ENCODE data around the gene SLX9.
A peak's percentile ranks its signal among the peaks of the same experiment; 100 is the strongest.

SLX9 gene

DNA sequence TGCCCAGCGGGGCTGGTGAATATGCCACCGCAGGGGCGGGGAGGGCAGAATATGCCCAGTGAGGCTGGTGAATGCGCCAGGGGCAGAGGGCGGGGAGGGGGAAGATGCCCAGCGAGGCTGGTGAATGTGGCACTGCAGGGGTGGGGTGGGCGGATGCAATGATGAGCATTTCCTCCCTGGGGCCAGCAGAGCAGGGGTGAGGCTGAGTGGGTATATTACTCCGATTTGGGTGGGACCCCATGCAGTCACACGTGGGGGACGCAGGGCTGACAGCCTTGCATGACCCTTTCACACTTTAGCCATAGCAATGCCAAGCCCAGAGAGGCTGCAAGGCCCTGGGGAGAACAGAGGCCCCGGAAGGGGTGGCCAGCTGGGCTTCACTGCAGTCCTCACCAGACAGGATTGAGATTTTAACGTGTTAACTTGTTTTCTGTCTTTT lies 9.3 kb upstream of the SLX9 start:
- DNase-seq (ENCODE audit: low read depth) = no peak

GRCh38 chr21:44931137-44931500 lies 8.7 kb upstream of the SLX9 start:
- DNase-seq (ENCODE audit: low read depth) = no peak

- DNase-seq (ENCODE audit: low read depth) = no peak
Observed at GRCh38 chr21:44931501-44932407, 8.1 kb upstream of the SLX9 start.

- DNase-seq (ENCODE audit: low read depth) = peak; percentile 59
Observed at GRCh38 chr21:44932408-44933181, 7.2 kb upstream of the SLX9 start.

- DNase-seq (ENCODE audit: low read depth) = no peak
Observed at GRCh38 chr21:44933199-44933917, 6.5 kb upstream of the SLX9 start.

GRCh38 chr21:44933918-44934260 lies 5.9 kb upstream of the SLX9 start:
- DNase-seq (ENCODE audit: low read depth) = no peak

DNA sequence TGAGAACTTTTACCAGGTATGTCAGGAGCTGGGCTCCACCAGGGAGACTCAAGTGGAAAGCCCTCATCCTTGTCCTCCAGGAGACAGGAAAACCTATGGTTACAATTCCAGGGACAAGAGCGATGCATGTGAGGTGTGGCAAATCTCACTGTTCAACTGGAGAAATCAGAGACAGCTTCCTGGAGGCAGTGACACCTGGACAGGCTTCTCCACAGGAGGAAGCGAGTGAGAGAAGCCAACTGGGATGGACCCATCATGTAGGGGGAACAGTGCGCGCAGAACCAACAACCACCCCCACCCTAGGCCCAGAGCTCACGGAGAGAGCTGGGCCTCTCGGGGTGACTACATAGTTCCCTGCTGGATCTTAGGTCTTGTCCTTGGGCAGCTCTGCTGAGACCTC lies 5.6 kb upstream of the SLX9 start:
- no peak for DNase-seq (ENCODE audit: low read depth)

GRCh38 chr21:44934797-44935532 lies 4.9 kb upstream of the SLX9 start:
- no peak for DNase-seq (ENCODE audit: low read depth)

- DNase-seq (ENCODE audit: low read depth) = no peak
Observed at GRCh38 chr21:44935533-44935927, 4.3 kb upstream of the SLX9 start.

DNA sequence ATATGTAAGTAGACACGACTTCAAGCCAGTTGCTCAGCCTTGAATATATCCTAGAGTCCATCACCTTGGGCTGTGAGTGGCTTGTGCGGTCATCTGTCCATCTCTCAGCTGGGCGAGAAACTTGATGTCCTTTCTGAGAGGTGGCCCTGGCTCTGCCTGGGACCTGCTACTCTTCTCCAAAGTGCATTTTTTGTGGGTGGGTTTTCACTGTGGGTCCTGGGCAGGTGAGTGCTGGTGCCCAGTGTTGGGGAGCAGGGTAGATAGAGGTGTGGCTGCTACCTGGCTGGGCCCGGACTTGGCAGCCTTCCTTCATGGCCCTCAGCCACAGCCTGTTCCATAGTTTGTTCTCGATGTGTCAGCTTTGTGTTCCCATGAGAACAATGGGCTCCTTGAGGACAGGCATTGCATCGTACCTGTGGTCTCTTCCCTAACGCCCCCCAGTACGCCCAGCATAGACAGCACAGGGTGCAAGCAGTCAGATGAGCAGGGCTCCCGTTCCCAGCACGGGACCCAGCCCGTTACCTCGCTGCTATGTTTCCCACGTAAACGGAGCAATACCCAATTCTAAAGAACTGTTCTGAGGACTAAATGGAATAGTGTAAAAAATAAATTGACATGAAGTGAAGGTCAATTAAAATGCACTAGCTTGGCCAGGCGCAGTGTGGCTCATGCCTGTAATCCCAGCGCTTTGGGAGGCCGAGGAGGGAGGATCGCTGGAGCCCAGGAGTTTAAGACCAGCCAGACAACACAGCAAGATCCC lies 877 bp upstream of the SLX9 start:
- DNase-seq (ENCODE audit: low read depth) = no peak

GRCh38 chr21:44940116-44940631 lies 345 bp downstream of the SLX9 start:
- DNase-seq (ENCODE audit: low read depth) = no peak

GRCh38 chr21:44941567-44941966 lies 1.7 kb downstream of the SLX9 start:
- no peak for DNase-seq (ENCODE audit: low read depth)

- DNase-seq (ENCODE audit: low read depth) = no peak
Observed at GRCh38 chr21:44942566-44942965, 2.7 kb downstream of the SLX9 start.

DNA sequence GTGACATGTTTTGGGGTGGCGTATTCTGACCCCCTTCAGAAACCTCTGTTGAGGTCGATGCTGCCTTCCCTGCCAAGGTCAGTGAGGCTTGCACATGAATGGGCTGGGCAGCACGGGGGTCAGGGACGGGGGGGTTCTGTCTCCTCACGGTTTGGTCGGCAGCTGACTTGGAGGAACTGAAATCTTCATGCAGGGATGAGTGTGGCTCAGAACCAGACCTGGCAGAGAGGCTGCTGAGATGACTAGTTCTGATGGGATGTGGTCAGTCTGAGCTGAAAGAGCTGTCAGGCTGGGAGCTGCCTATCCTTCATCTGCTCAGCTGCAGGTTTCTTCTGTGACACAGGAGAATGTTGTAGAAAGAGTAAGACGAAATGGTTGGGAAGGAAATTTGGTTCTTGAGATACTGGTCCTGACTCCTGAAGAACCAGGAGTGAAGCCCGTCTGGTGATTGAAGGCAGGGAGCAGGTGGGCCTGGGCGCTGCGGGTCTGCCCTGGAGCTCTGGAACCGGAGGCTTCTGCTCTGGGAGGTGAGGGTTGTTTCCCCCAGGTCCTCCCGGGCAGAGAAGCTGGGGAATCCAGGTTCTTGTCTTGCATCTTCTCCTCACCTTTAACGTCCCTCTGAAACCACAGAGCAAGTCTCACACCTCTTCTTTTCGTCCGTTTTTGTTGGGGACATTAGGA lies 3.3 kb downstream of the SLX9 start:
- DNase-seq (ENCODE audit: low read depth) = no peak

DNA sequence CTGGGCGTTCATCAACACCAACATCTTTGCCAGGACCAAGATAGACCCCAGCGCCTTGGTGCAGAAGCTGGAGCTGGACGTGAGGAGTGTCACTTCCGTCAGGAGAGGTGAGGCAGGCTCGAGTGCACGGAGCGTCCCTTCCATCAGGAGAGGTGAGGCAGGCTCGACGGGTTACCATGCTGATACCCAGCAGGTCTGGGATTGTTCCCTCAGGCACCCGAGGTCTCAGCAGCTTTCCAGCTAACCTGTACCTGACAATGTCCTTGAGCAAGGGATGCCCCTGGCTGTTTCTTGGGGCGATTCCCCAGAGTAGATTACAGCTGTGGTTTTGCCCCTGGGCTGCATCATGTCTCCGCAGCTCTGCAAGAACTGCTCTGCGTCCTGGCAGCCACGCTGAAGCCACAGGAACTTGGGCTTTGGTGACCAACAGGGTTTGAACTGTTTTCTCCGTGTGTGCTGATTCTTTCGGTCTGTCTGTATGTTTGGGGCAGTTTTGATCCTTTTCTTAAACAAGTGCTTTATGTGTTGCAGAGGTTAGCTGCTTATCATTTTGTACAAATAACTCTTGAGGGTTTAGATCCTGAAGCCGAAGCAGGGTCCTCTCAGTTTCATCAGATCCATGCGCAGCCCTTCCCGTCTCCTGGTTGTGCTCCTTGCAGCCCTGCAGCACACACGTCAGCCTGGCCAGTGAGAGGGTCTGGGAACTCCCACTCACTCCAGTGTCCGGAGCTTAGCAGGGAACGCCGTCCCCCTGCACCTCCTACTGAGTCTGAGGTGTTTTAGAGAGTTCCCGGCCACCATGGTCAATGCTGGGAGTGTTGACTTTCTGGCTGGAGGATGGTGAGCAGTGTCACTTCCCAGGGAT lies 4.1 kb downstream of the SLX9 start:
- DNase-seq (ENCODE audit: low read depth) = no peak

GRCh38 chr21:44944596-44944995 lies 4.8 kb downstream of the SLX9 start:
- DNase-seq (ENCODE audit: low read depth) = no peak

- no peak for DNase-seq (ENCODE audit: low read depth)
Observed at GRCh38 chr21:44946254-44947041, 6.6 kb downstream of the SLX9 start.

DNA sequence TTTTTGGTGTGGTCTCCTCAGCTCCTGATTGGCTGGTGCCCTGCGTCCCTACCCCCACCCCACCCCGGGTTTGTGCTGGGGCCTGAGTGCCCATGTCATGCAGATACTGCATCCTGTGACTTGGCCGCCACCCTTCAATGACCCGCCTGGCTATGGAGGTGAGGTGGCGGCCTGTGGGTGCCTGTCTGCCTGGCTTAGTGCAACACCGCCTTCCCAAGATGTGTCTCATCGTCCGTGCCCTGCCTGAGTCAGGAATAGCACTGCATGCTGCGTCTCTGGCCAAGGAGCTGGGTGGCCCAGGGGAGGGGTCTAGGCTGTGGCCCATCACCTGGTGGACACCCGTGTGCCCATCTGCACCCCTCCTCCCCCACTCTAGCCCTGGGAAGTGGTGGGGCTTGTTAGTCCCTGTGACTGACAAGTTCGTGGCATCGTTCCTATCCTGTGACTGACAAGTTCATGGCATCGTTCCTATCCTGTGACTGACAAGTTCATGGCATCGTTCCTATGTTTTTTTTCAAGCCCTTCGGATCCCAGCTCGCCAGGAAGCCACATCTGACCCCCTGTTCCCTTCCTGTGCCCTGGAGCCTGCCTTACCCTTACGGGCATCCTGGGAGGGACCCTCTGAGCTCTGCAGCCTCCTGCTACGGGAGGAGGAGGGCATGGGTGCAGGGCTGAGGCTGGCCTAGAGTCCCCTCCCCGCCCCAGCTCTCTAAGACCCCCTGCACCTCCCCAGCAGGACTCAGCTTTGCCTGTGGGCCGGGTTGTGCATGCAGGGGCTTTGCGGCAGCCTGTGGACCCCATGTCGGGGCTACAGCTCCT lies 7.5 kb downstream of the SLX9 start:
- DNase-seq (ENCODE audit: low read depth) = no peak
